ENCODE results near the gene CFAP54. TPM values are rescaled to one million over a fixed set of nuclear protein-coding genes. Genes with fewer than 3 reads are reported as not detected.

CFAP54 gene
- total RNA-seq, 2 donors from 2014 or later, result 0.90 to 1.2 TPM

GRCh38 chr12:96776908-96777307 is 287.5 kb downstream of the CFAP54 start:
- no peak for DNase-seq (ENCODE audit: low spot score)
- intact Hi-C loops (cut with DNase I), result no loop called here

- intact Hi-C loops (cut with DNase I), result no loop called here
- DNase-seq (ENCODE audit: low spot score), result no peak
These were observed 291.0 kb downstream of the CFAP54 start for GRCh38 chr12:96780330-96780729.

- intact Hi-C loops (cut with DNase I), result no loop called here
- no peak for DNase-seq (ENCODE audit: low spot score)
These were observed 297.4 kb downstream of the CFAP54 start for GRCh38 chr12:96786791-96787190.

- intact Hi-C loops (cut with DNase I), result no loop called here
- DNase-seq (ENCODE audit: low spot score), result no peak
These were observed 314.6 kb downstream of the CFAP54 start for GRCh38 chr12:96803969-96804368.

GRCh38 chr12:96806272-96806671 is 316.9 kb downstream of the CFAP54 start:
- no peak for DNase-seq (ENCODE audit: low spot score)
- intact Hi-C loops (cut with DNase I), result no loop called here

- intact Hi-C loops (cut with DNase I), result no loop called here
- DNase-seq (ENCODE audit: low spot score), result no peak
These were observed 318.4 kb downstream of the CFAP54 start for GRCh38 chr12:96807741-96808140.

- intact Hi-C loops (cut with DNase I), result no loop called here
These were observed 319.2 kb downstream of the CFAP54 start for GRCh38 chr12:96808587-96808986.

GRCh38 chr12:96809522-96809921 is 320.1 kb downstream of the CFAP54 start:
- intact Hi-C loops (cut with DNase I), result no loop called here

More at GRCh38 chr12:96808587-96808986, 319.2 kb downstream of the CFAP54 start:
- DNase-seq (ENCODE audit: low spot score), result no peak

GRCh38 chr12:96810057-96810456 is 320.7 kb downstream of the CFAP54 start:
- DNase-seq (ENCODE audit: low spot score), result no peak
- intact Hi-C loops (cut with DNase I), result no loop called here

More at GRCh38 chr12:96809522-96809921, 320.1 kb downstream of the CFAP54 start:
- DNase-seq (ENCODE audit: low spot score), result no peak

- DNase-seq (ENCODE audit: low spot score), result no peak
- intact Hi-C loops (cut with DNase I), result no loop called here
These were observed 321.1 kb downstream of the CFAP54 start for GRCh38 chr12:96810477-96810876.

GRCh38 chr12:96811083-96811482 is 321.7 kb downstream of the CFAP54 start:
- no peak for DNase-seq (ENCODE audit: low spot score)
- intact Hi-C loops (cut with DNase I), result no loop called here

- DNase-seq (ENCODE audit: low spot score), result no peak
- intact Hi-C loops (cut with DNase I), result no loop called here
These were observed 322.8 kb downstream of the CFAP54 start for GRCh38 chr12:96812153-96812552.

GRCh38 chr12:96814200-96814599 is 324.8 kb downstream of the CFAP54 start:
- no peak for DNase-seq (ENCODE audit: low spot score)
- intact Hi-C loops (cut with DNase I), result no loop called here

- DNase-seq (ENCODE audit: low spot score), result no peak
- intact Hi-C loops (cut with DNase I), result no loop called here
These were observed 332.2 kb downstream of the CFAP54 start for GRCh38 chr12:96821592-96821991.

GRCh38 chr12:96822641-96823040 is 333.3 kb downstream of the CFAP54 start:
- DNase-seq (ENCODE audit: low spot score), result no peak
- intact Hi-C loops (cut with DNase I), result no loop called here

- intact Hi-C loops (cut with DNase I), result no loop called here
- DNase-seq (ENCODE audit: low spot score), result no peak
These were observed 334.9 kb downstream of the CFAP54 start for GRCh38 chr12:96824074-96824837.

- no peak for DNase-seq (ENCODE audit: low spot score)
- intact Hi-C loops (cut with DNase I), result no loop called here
These were observed 335.5 kb downstream of the CFAP54 start for GRCh38 chr12:96824838-96825236.

GRCh38 chr12:96828169-96828789 is 338.9 kb downstream of the CFAP54 start:
- intact Hi-C loops (cut with DNase I), result no loop called here
- no peak for DNase-seq (ENCODE audit: low spot score)

- DNase-seq (ENCODE audit: low spot score), result no peak
- intact Hi-C loops (cut with DNase I), result no loop called here
These were observed 340.0 kb downstream of the CFAP54 start for GRCh38 chr12:96829354-96829753.

- intact Hi-C loops (cut with DNase I), result no loop called here
These were observed 342.0 kb downstream of the CFAP54 start for GRCh38 chr12:96831346-96831745.

GRCh38 chr12:96846293-96846692 is 356.9 kb downstream of the CFAP54 start:
- intact Hi-C loops (cut with DNase I), result no loop called here

More at GRCh38 chr12:96831346-96831745, 342.0 kb downstream of the CFAP54 start:
- no peak for DNase-seq (ENCODE audit: low spot score)

More at GRCh38 chr12:96846293-96846692, 356.9 kb downstream of the CFAP54 start:
- DNase-seq (ENCODE audit: low spot score), result no peak
